ENCODE measurements around the gene PDE4D.
"Not testable (repeated sequence)": the region's sequence is repeated elsewhere in the genome, so short reads cannot be mapped to it uniquely, and the experiment has no call there.

PDE4D gene

GRCh38 chr5:58969253-58969652 is 924.3 kb downstream of the PDE4D start:
- no peak for DNase-seq (ENCODE audit: low read depth)

GRCh38 chr5:58968350-58968749 is 925.2 kb downstream of the PDE4D start:
- DNase-seq (ENCODE audit: low read depth): no peak

- DNase-seq (ENCODE audit: low read depth): no peak
These were observed 925.8 kb downstream of the PDE4D start for GRCh38 chr5:58967597-58968281.

- DNase-seq (ENCODE audit: low read depth): no peak
These were observed 927.7 kb downstream of the PDE4D start for GRCh38 chr5:58965677-58966414.

- DNase-seq (ENCODE audit: low read depth): no peak
These were observed 929.7 kb downstream of the PDE4D start for GRCh38 chr5:58963821-58964220.

- no peak for DNase-seq (ENCODE audit: low read depth)
These were observed 930.2 kb downstream of the PDE4D start for GRCh38 chr5:58963361-58963760.

GRCh38 chr5:58961631-58962280 is 931.8 kb downstream of the PDE4D start:
- no peak for DNase-seq (ENCODE audit: low read depth)

GRCh38 chr5:58958701-58959100 is 934.8 kb downstream of the PDE4D start:
- no peak for DNase-seq (ENCODE audit: low read depth)

- DNase-seq (ENCODE audit: low read depth): not testable (repeated sequence)
These were observed 940.3 kb downstream of the PDE4D start for GRCh38 chr5:58953218-58953617.

- no peak for DNase-seq (ENCODE audit: low read depth)
These were observed 943.3 kb downstream of the PDE4D start for GRCh38 chr5:58950224-58950623.

- no peak for DNase-seq (ENCODE audit: low read depth)
These were observed 947.3 kb downstream of the PDE4D start for GRCh38 chr5:58946230-58946629.

- no peak for DNase-seq (ENCODE audit: low read depth)
These were observed 949.3 kb downstream of the PDE4D start for GRCh38 chr5:58944221-58944620.

GRCh38 chr5:58940446-58940845 is 953.1 kb downstream of the PDE4D start:
- DNase-seq (ENCODE audit: low read depth): peak; percentile 50

GRCh38 chr5:58939664-58940063 is 953.9 kb downstream of the PDE4D start:
- no peak for DNase-seq (ENCODE audit: low read depth)

GRCh38 chr5:58938563-58939424 is 954.7 kb downstream of the PDE4D start:
- no peak for DNase-seq (ENCODE audit: low read depth)

GRCh38 chr5:58937031-58937681 is 956.4 kb downstream of the PDE4D start:
- no peak for DNase-seq (ENCODE audit: low read depth)

- no peak for DNase-seq (ENCODE audit: low read depth)
These were observed 958.9 kb downstream of the PDE4D start for GRCh38 chr5:58934629-58935097.

- DNase-seq (ENCODE audit: low read depth): no peak
These were observed 959.5 kb downstream of the PDE4D start for GRCh38 chr5:58933891-58934628.

- DNase-seq (ENCODE audit: low read depth): no peak
These were observed 961.4 kb downstream of the PDE4D start for GRCh38 chr5:58932057-58932612.

- DNase-seq (ENCODE audit: low read depth): no peak
These were observed 963.0 kb downstream of the PDE4D start for GRCh38 chr5:58930520-58930919.

Measured in amniotic epithelial cell (primary cell).